Measurements from ENCODE around the gene PDGFD. TPM values are rescaled to one million over a fixed set of nuclear protein-coding genes. Genes with fewer than 3 reads are reported as not detected.

The PDGFD gene
- polyA plus RNA-seq (ENCODE audit: insufficient read length in 4 of 4): 10 to 100 TPM; 29.8 to 34.9 (median 31.4) TPM

DNA sequence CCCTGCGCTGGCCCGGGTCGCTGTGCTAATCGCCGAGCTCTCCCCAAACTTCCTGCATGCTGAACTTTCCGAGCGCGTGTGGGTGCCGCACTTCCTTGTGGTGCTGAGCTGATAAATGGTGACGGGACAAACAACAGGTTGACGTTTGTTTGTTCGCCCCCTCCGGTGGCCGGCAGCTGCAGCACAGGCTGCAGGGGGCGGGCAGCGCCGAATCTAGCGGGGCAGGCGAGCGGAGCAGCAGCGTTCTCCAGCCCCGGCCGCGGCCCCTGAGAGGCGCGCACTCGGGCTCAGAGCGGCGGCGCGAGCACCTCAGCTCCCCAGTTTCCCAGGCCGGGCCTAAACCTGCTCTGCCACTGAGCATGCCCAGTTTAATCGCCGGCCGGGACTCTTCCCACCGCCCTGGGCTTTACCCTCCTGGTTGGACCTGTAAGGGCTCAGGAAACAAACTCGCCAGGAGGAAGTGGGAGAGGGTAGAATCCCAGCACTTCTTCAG is at the start of gene PDGFD:
Gene PDGFD (minus strand): TSS at position 120 of the 493 bp plus-strand sequence.
- DNase-seq (ENCODE audit: low read depth in 4 of 4, low spot score in 3 of 4): peak; percentile 39 to 57 (median 44)

DNA sequence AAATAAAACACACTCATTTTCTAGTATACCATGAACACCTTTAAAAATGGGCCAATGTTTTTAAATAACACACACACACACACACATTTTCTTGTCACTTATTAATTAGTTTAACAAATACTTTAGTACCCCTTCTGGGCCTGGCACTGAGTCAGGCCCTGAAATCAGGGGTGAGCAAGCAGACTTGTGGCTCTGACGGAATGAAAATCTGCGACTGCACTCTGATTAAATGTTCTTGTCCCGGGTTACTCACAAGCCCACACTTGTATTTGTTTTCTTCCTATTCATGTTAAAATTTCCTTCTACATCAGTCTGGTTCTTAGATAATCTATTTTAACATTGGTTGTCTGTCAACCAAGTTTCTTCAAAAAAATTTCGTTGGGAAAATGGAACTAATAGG is 43.0 kb upstream of the PDGFD start:
- DNase-seq (ENCODE audit: low read depth in 4 of 4, low spot score in 3 of 4): no peak

- no peak for DNase-seq (ENCODE audit: low read depth in 4 of 4, low spot score in 3 of 4)
Observed at GRCh38 chr11:104205838-104206237, 41.9 kb upstream of the PDGFD start.

- DNase-seq (ENCODE audit: low read depth in 4 of 4, low spot score in 3 of 4): no peak
Observed at GRCh38 chr11:104200688-104201087, 36.7 kb upstream of the PDGFD start.

DNA sequence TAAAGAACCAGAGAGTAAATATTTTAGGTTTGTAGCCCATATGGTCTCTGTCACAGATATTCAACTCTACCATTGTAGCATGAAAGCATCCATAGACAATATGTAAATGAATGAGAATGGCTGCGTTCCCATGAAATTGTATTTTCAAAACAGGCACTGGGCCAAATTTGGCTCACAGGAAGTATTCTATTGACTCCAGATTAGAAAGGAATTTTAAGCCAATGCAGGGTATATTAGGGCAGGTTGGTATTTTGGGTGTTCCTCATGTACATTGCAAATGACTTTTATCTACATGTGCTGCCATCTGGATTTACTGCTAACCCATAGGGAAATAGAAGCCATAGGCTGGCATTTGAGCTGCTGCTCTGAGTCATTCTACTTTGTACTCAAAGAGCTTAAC is 35.1 kb upstream of the PDGFD start:
- DNase-seq (ENCODE audit: low read depth in 4 of 4, low spot score in 3 of 4): no peak

GRCh38 chr11:104198576-104198975 is 34.6 kb upstream of the PDGFD start:
- DNase-seq (ENCODE audit: low read depth in 4 of 4, low spot score in 3 of 4): no peak

DNA sequence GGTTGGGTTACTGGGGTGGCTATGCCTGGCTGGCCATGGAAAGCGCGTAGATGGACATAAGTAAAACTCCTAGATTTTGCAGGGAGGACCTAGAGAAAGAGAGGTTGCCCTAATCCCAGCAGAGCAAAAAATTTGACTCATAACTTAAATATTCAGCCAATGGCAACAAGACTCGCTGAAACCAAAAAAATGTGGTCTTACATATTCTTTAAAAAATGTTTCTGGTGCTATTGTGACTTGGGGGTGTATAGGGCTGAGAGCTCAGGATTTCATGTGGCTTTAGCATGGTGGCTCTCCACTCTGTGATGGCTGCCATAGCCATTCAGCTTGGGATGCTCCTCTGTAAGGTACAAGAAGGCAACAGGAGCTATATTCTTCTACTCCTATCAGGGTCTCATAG is 27.2 kb upstream of the PDGFD start:
- no peak for DNase-seq (ENCODE audit: low read depth in 4 of 4, low spot score in 3 of 4)

DNA sequence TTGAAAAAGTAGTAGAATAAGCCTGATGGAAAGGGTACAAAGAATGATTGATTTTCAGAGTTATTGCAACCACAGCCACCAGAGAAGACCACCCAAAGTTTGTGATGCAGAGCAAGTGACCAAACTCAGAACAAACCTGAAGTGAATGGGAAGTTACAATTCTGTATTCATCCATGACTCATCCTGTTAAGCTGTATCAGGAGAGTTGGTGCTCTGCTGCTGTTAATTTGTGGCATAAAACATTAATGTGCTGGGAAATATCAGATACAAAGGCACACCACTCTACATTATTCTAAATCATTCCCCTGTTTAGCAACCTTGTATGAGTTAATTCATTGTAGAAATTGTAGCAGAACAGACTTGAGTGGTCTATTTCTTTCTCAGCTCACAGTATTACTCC is 19.6 kb upstream of the PDGFD start:
- DNase-seq (ENCODE audit: low read depth in 4 of 4, low spot score in 3 of 4): no peak

DNA sequence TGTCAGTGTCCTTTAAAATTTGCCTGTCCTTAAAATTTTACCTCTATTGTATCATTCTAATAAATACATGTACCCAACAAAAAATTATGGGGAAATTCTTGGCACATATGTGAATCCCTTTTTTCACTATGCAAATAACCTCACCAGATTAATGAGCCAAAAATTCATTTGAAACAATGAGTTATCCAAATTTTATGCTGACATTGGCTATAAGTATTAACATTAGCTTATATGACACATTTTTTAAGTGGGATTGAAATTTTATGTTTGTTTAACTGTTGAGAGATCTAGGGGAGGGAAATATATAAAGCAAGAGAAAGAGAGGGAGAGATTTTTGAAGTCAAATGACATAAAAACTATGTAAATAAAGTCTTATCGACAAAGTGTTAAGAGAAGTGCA is 11.8 kb upstream of the PDGFD start:
- DNase-seq (ENCODE audit: low read depth in 4 of 4, low spot score in 3 of 4): no peak

DNA sequence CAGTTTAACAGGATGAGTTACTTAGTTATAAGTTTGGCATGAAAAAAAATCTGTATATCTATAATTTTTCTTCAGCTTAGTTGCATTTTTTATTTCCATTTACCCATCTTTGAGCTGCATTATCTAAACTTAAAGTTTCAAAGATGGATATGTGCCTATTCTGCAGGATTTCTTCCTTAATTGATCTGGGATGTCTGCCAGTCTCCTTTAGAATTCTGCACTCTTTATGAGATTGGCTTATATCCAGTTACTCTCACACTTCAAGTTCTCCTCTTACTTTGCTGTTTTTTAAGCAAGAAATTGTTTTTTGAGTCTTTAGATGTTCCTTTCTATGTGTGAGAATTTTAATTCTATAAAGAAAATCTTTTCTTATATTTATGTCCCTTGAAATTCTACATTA is 5.1 kb upstream of the PDGFD start:
- DNase-seq (ENCODE audit: low read depth in 4 of 4, low spot score in 3 of 4): no peak

DNA sequence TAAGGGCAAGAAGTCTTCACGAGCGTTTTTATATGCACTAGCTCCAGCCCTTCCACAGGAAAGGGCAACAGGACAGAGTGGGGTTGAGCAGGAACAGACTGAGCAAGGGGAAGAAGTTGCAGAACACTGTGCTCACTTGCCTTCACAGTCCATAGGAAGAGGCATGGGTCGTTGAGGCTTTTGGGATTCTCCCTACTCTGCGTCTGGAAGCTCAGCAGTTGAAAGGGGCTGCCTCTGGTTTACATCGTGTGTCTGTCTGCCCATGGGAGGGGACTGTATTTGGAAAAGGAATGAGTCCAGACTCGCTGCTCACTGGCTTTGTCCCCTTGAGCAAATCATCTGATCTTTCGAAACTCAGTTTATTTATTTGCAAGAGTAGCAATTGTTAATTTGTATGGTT is 1.1 kb upstream of the PDGFD start:
- no peak for DNase-seq (ENCODE audit: low read depth in 4 of 4, low spot score in 3 of 4)

DNA sequence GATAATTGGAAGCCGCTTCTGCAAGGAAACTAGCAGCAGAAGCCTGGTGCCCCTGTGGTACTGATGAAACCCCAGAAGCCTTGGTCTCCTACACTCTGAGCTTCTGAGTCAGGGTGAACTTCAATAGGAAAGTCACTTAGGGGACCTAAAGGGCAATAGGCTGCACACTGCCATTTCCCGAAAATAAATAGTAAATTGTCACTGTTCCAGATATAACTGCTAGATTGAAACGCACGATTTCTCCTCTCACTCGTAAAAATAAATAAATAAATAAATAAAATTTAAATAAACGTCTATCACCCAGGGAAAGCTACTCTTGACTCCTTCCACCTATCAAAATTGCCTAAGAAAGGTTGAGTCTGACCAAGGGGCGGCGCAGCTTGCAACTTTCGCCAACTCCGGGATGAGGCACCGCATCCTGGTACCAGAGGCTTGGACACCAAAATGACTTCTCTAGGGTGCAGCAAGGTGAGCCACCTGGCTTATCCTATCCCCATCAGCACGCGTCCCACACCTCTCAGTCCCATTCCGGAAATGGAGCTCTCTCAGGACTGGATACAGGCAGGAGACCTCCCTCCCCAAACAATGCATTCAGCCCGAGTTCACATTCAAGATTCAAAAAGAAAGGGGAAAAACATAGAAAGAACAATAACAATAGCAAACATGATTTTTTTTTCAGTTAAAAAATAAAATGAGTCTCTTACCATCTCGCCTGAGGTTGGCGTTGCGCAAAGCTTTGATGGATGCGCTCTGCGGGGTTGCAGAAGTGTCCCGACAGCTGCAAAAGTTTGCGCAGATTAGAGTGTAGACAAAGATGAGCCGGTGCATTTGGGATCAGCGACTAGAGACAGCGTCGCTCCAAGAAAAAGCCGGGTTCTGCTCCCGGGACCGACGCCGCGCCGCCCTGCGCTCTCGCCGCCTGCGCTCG is 583 bp downstream of the PDGFD start:
- peak in 3 of 4 donors; percentile 18 to 33 (median 22) for DNase-seq (ENCODE audit: low read depth in 4 of 4, low spot score in 3 of 4)

- DNase-seq (ENCODE audit: low read depth in 4 of 4, low spot score in 3 of 4): no peak
Observed at GRCh38 chr11:104161751-104162450, 2.0 kb downstream of the PDGFD start.

- DNase-seq (ENCODE audit: low read depth in 4 of 4, low spot score in 3 of 4): no peak
Observed at GRCh38 chr11:104159356-104159755, 4.6 kb downstream of the PDGFD start.

DNA sequence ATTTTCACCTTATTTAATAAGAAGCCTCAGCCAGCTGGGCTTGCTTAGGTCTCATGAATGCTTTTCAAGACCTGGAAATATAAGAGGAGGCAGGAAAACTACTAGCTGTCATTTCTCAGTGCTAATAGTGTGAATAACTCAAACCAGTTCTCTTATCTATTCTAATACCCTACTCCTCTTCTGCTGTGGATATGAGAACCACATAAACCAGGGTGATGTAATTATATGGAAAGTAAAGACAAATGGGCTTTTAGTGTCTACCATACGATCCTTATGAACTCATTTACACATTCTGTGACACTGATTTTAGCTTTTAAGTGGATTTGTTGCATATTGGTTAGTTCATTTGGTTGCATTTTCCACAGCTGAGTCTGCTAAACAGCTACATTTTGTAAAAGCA is 8.6 kb downstream of the PDGFD start:
- no peak for DNase-seq (ENCODE audit: low read depth in 4 of 4, low spot score in 3 of 4)

DNA sequence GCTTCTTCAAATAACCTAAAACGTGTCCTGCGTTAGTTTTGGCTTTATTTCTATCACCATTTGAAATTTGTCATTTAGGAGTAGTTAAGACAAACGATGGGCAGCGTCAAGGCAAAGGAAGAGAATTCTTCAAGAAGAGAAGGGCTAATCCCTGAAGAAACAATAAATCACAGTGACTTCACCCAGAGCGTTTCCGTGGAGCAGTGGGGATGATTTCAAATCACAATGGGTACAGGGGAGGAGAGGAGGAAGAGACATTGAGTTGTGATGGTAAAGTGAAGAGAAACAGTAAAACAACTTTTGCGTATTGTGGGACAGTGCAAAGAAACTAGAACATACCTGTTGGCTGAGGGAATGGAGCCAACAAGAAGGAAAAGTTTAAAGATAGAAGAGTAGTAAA is 9.7 kb downstream of the PDGFD start:
- DNase-seq (ENCODE audit: low read depth in 4 of 4, low spot score in 3 of 4): no peak

GRCh38 chr11:104152941-104153505 is 10.9 kb downstream of the PDGFD start:
- DNase-seq (ENCODE audit: low read depth in 4 of 4, low spot score in 3 of 4): no peak

DNA sequence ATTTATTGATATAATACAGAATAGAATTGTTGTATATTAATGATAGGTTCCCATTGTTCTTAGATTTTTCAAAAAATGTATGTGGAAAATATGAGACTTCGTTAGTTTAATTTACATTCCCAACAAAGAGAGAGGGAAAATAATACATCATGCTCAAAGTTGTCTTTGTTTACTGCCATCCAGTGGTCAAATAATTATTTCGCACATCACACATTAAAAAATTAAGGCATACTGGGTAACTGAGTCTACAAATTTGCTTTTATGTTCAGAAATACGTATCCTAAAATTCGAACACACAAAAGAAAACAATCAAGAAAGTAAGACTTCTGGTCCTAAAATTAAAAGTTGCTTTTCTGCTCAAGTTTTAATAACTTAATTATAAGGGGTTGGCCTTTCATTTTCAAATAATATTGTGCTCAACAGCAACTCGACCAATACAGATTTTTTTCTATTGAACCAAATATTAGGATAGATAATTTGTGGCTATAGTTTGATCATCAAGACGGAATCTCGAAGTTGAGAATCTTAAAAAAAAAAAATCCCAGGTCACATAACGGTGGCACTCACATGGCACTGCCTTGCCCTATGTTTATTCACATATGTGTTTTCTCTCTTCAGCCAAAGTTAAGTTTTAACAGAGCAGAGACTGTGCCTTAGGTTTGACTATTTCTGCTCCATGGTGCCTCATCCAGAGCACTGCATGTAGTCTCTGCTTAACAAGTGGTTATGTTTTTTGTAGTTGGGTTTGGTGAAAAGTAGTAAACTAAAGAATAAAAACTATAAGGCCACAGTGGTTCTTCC is 12.3 kb downstream of the PDGFD start:
- no peak for DNase-seq (ENCODE audit: low read depth in 4 of 4, low spot score in 3 of 4)

DNA sequence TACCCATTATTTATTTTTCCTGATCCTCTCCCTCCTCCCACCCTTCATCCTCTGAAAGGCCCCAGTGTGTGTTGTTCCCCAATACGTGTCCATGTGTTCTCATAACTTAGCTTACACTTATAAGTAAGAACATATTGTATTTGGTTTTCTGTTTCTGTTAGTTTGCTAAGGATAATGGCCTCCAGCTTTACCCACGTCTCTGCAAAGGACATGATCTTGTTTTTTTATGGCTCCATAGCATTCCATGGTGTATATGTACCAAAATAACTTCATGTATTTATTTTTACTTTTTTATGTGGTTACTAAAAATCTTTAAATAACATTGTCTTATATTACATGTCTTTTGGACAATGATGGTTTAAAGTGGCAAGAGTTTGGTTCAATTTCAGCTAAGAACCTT is 15.2 kb downstream of the PDGFD start:
- no peak for DNase-seq (ENCODE audit: low read depth in 4 of 4, low spot score in 3 of 4)

DNA sequence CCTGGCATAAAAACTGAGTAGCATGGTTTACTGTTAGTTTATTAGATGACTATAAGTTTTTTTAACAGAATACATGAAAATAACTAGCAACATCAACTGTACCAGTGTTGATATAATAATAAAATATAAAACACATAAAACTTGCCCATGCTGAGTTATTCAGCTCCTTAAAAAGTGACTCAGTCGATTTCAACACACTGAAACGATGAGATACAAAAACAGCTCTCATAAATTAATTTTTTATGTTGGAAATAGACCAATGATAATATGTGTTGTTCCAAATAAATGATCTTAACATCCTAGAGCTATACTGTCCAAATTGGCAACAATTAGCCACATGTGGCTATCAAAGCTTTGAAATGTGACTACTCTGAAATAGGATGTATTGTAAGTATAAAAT is 15.9 kb downstream of the PDGFD start:
- DNase-seq (ENCODE audit: low read depth in 4 of 4, low spot score in 3 of 4): no peak

DNA sequence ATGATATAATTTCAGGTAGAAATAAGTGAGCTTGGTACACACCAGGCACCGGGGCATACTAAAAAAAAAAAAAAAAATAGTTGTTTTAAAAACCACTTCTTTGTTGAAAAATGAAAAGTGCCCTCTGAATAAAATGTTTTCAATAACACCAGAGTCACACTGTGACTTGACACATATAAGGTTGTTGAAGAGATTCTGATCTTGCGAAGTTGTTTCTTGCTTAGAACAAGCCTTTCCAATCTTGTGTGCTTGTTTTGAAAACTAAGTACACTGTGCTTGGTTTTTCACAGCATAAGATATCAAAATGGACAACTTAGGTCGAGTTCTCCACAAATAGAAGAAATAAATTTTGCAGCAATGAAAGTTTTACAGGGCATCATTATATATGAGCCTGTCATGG is 17.0 kb downstream of the PDGFD start:
- no peak for DNase-seq (ENCODE audit: low read depth in 4 of 4, low spot score in 3 of 4)
